Testis (tissue), 3 donors: ENCODE data around the gene ATAD2B. TPM values are rescaled to one million over a fixed set of nuclear protein-coding genes. Genes with fewer than 3 reads are reported as not detected.

ENCODE experiments used
- DNase-seq: peaks from one replicate; pipeline ENCODE4 v3.0.0-alpha.2; 2019
- H3K27ac ChIP-seq, 2 donors: fragments of 200-600 bp; sonication (generic); one replicate each; pipeline ENCODE4 v1.5.1; 2019
- H3K27me3 ChIP-seq: fragments of 200-600 bp; sonication (generic); one replicate; pipeline ENCODE4 v1.5.1; 2019
- H3K36me3 ChIP-seq: fragments of 200-600 bp; sonication (generic); one replicate; pipeline ENCODE4 v1.5.1; 2017; ENCODE audit warnings: low read depth; ENCODE audit errors: missing control alignments
- H3K4me1 ChIP-seq: fragments of 200-600 bp; sonication (generic); one replicate; pipeline ENCODE4 v1.5.1; 2019
- H3K4me3 ChIP-seq, 2 donors: fragments of 200-600 bp; sonication (generic); one replicate each; pipeline ENCODE4 v1.5.1; 2017 to 2019
- H3K9me3 ChIP-seq: fragments of 200-600 bp; sonication (generic); one replicate; pipeline ENCODE4 v1.5.1; 2017
- CTCF ChIP-seq, 3 experiments: fragments of 450-650 bp in 2 of 3; fragments of 200-600 bp in 1 of 3; sonication (generic) in 1 of 3; IDR thresholded peaks; one replicate each; pipeline ENCODE4 v1.5.1; 2016 to 2019; ENCODE audit warnings: antibody characterized with exemption in 3 of 3, mild to moderate bottlenecking in 2 of 3, moderate library complexity in 1 of 3
- POLR2A ChIP-seq: fragments of 450-650 bp; IDR thresholded peaks from one replicate; pipeline ENCODE4 v1.6.1; 2017; ENCODE audit warnings: antibody characterized with exemption, mild to moderate bottlenecking, moderate library complexity
- WGBS, 2 donors: methylation state at CpG; one replicate each; pipeline ENCODE4 v1.1.5; 2018; 5-methylcytosine and 5-hydroxymethylcytosine counted together
- intact Hi-C: fragments of 100-400 bp; cut with DNase I; formaldehyde crosslinking; loops from one replicate; pipeline ENCODE4 v1.15.1; 2023; ENCODE audit warnings: low total_unique reads
- polyA plus RNA-seq: library from polyadenylated mRNA; stranded (reverse); fragments of 350-450 nt; fragmentation: Illumina TruSeq; extraction: RNeasy Lipid Tissue Mini Kit (QIAGEN cat#74804); gene quantifications from one replicate; pipeline ENCODE4 v1.2.3, GENCODE V29; 2014; ENCODE audit warnings: low read depth, low replicate concordance; ENCODE audit not compliant: insufficient read depth
- total RNA-seq, 2 donors: library from RNA; depleted of rRNA; stranded (reverse); fragments of >200 nt; gene quantifications; one replicate each; pipeline ENCODE4 v1.2.3, GENCODE V29; 2016

The ATAD2B gene
- total and polyA plus RNA-seq, 3 donors from 2014 or later = 11.7 to 32.3 (median 23.2) TPM

- TF ChIP-seq CTCF (IDR thresholded peaks at IDR 0.05) (no peak), POLR2A (no peak)
- DNase-seq = peak; percentile 82
- WGBS, 2 donors = 0 to 1% methylated on average over 17 to 22 of the region's 46 CpGs
- peak overlapping the region; percentile 91 to 97 for H3K27ac ChIP-seq
- intact Hi-C loops = no loop called here
- H3K36me3 ChIP-seq = no peaks in the 10 kb centered on the region
- H3K27me3 ChIP-seq = no peaks in the 10 kb centered on the region
- peaks cover 19% of the 10 kb centered on the region for H3K4me1 ChIP-seq
- peak overlapping the region; percentile 80 to 84 for H3K4me3 ChIP-seq
- H3K9me3 ChIP-seq = no peaks in the 10 kb centered on the region
Observed at GRCh38 chr2:23940718-23941620, 14.0 kb upstream of the ATAD2B start.

GRCh38 chr2:23939987-23940717 lies 13.2 kb upstream of the ATAD2B start, which contains the start of gene UBXN2A:
Gene UBXN2A, plus strand, starts transcription at chr2:23940463. Its CDS starts 17,852 bp downstream, at chr2:23958315.
- TF ChIP-seq POLR2A = no peak
- TF ChIP-seq CTCF (IDR thresholded peaks at IDR 0.05) = no peak
- peak within 1 kb of the TSS; percentile 91 to 97 for H3K27ac ChIP-seq
- peak; percentile 81 for DNase-seq
- H3K4me1 ChIP-seq = peaks cover 19% of the 10 kb centered on the region
- intact Hi-C loops = no loop called here
- WGBS, 2 donors = 0 to 1% methylated on average over 18 to 41 of the region's 77 CpGs
- H3K36me3 ChIP-seq = no peaks in the 10 kb centered on the region
- no peaks in the 10 kb centered on the region for H3K27me3 ChIP-seq
- no peaks in the 10 kb centered on the region for H3K9me3 ChIP-seq
- H3K4me3 ChIP-seq = peak within 1 kb of the TSS; percentile 80 to 84

GRCh38 chr2:23934259-23934658 lies 7.3 kb upstream of the ATAD2B start:
- Histone ChIP-seq H3K4me3 (no peak overlapping the region), H3K36me3 (no peaks in the 10 kb centered on the region), H3K27me3 (no peaks in the 10 kb centered on the region), H3K27ac (no peak overlapping the region), H3K4me1 (peaks cover 4% of the 10 kb centered on the region), H3K9me3 (no peaks in the 10 kb centered on the region)
- intact Hi-C loops = no loop called here
- WGBS, 2 donors = 65 to 88% methylated on average over 1 of the region's 1 CpG
- TF ChIP-seq POLR2A (no peak), CTCF (IDR thresholded peaks at IDR 0.05) (no peak)
- no peak for DNase-seq

- Histone ChIP-seq H3K4me1 (peaks cover 13% of the 10 kb centered on the region), H3K27ac (peak overlapping the region; percentile 96 to 99), H3K36me3 (no peaks in the 10 kb centered on the region), H3K9me3 (no peaks in the 10 kb centered on the region), H3K4me3 (peak overlapping the region; percentile 78 to 99), H3K27me3 (no peaks in the 10 kb centered on the region)
- no peak for TF ChIP-seq CTCF (IDR thresholded peaks at IDR 0.05)
- WGBS, 2 donors = 0 to 1% methylated on average over 6 to 39 of the region's 39 CpGs
- intact Hi-C loops = loop anchor here (5.0 kb wide), 1 partner anchor 151 kb away; the partner anchor contains the start of gene SF3B6
- DNase-seq = peak; percentile 32
Observed at GRCh38 chr2:23926290-23926749, 603 bp downstream of the ATAD2B start.
